Measurements from ENCODE around the gene TEX26. TPM values are rescaled to one million over a fixed set of nuclear protein-coding genes. Genes with fewer than 3 reads are reported as not detected.

TEX26 gene
- total and polyA plus RNA-seq, 9 of the 15 experiments (the other 6 are each of a cell fraction or from before 2014, with no cell fraction given): not detected

- H4K20me1 ChIP-seq (replicated peaks; ENCODE audit: control insufficient read depth, insufficient read depth, low read length): no peaks in the 10 kb centered on the region
- H2AFZ ChIP-seq (ENCODE audit: low read depth, low read length): no peak overlapping the region
- TF ChIP-seq IFI16 (CRISPR knock-in tag; IDR thresholded peaks at IDR 0.05) (no peak), ZNF184 (CRISPR knock-in tag; IDR thresholded peaks at IDR 0.05) (no peak), DACH1 (IDR thresholded peaks at IDR 0.05; ENCODE audit: partially characterized antibody) (no peak), HDAC6 (IDR thresholded peaks at IDR 0.05; ENCODE audit: low read depth, low read length) (no peak), KDM4B (IDR thresholded peaks at IDR 0.05; ENCODE audit: borderline replicate concordance in 2 of 2, low read depth in 1 of 2) (no peak), MXI1 (IDR thresholded peaks at IDR 0.05; ENCODE audit: low read depth, low read length) (no peak), CC2D1A (IDR thresholded peaks at IDR 0.05) (no peak), ZNF695 (CRISPR knock-in tag; IDR thresholded peaks at IDR 0.05) (no peak), CTBP1 (IDR thresholded peaks at IDR 0.05; ENCODE audit: borderline replicate concordance) (no peak), POU5F1 (IDR thresholded peaks at IDR 0.05; ENCODE audit: borderline replicate concordance, low read depth, low read length, partially characterized antibody) (no peak), KDM1A (IDR thresholded peaks at IDR 0.05) (no peak), BACH1 (tag; IDR thresholded peaks at IDR 0.05) (no peak)
- no TSS peak for BruUV-seq (replicated peaks)
- intact Hi-C loops (cut with micrococcal nuclease) (no loop called here), in situ Hi-C loops (cut with MboI) (no loop called here)
- FAIRE-seq (no peak), DNase-seq (ENCODE audit: extremely low read depth in 1 of 4, low spot score in 3 of 4) (no peak), ATAC-seq (no peak)
- no peaks in the 10 kb centered on the region for H3K4me1 ChIP-seq (replicated peaks in 1 of 2; ENCODE audit: control insufficient read depth in 2 of 2, insufficient read depth in 2 of 2, low read length in 2 of 2)
- 2% methylated on average over 7 of the region's 7 CpGs for WGBS (ENCODE audit: insufficient coverage, low coverage, missing lambda C conversion rate)
- no peak overlapping the region for H3K4me3 ChIP-seq
- no peaks in the 10 kb centered on the region; a peak in 1 of 5 replicates for H3K27me3 ChIP-seq (ENCODE audit: control insufficient read depth in 2 of 2, insufficient read depth in 2 of 2, low read length in 2 of 2)
- H3K79me2 ChIP-seq (ENCODE audit: control insufficient read depth, insufficient read depth, low read length): no peaks in the 10 kb centered on the region
- H3K9me3 ChIP-seq (replicated peaks; ENCODE audit: control insufficient read depth, insufficient read depth, low read depth, low read length): no peaks in the 10 kb centered on the region
- H3K9ac ChIP-seq (ENCODE audit: insufficient read depth in 1 of 2, low read depth in 2 of 2, low read length in 2 of 2): no peak overlapping the region
- ChIA-PET POLR2A (no interaction called here), CTCF (ENCODE audit: low intra/inter-chr PET ratio) (no interaction called here)
- no peaks in the 10 kb centered on the region for H3K36me3 ChIP-seq (ENCODE audit: control insufficient read depth, insufficient read depth, low read length)
- no peaks in the 10 kb centered on the region for H3K9me1 ChIP-seq (ENCODE audit: control insufficient read depth, insufficient read depth, low read length)
- H3K4me2 ChIP-seq (ENCODE audit: insufficient read depth, low read length): no peak overlapping the region
- no peak overlapping the region for H3K27ac ChIP-seq (ENCODE audit: extremely low read depth, low read depth, low read length)
Measured at GRCh38 chr13:30991922-30992321, 59.5 kb downstream of the TEX26 start.

All from K562 (cell line).